ENCODE results near the gene TADA2B.

- TF ChIP-seq, protein P1, sequence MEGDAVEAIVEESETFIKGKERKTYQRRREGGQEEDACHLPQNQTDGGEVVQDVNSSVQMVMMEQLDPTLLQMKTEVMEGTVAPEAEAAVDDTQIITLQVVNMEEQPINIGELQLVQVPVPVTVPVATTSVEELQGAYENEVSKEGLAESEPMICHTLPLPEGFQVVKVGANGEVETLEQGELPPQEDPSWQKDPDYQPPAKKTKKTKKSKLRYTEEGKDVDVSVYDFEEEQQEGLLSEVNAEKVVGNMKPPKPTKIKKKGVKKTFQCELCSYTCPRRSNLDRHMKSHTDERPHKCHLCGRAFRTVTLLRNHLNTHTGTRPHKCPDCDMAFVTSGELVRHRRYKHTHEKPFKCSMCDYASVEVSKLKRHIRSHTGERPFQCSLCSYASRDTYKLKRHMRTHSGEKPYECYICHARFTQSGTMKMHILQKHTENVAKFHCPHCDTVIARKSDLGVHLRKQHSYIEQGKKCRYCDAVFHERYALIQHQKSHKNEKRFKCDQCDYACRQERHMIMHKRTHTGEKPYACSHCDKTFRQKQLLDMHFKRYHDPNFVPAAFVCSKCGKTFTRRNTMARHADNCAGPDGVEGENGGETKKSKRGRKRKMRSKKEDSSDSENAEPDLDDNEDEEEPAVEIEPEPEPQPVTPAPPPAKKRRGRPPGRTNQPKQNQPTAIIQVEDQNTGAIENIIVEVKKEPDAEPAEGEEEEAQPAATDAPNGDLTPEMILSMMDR (IDR thresholded peaks at IDR 0.05): no peak
- no peak for TF ChIP-seq POLR2A (IDR thresholded peaks at IDR 0.05)
These were observed 28.4 kb upstream of the TADA2B start for GRCh38 chr4:7014815-7015214.

All from testis (tissue), 2 donors.